HepG2 (cell line): Measurements from ENCODE around the gene MOCS2.

Experiments used
- RCOR2 ChIP-seq: IDR thresholded peaks from 2 replicates; pipeline ENCODE4 v1.6.1; 2016; ENCODE audit warnings: missing biosample characterization, missing genetic modification reagents
- SP1 ChIP-seq, 2 experiments: fragments of 450-650 bp in 1 of 2; sonication (generic) in 1 of 2; formaldehyde crosslinking in 1 of 2; IDR thresholded peaks; 2 replicates each; pipeline versions ENCODE4 v1.4.0 to v1.6.1; 2016 to 2020; ENCODE audit warnings: missing genetic modification reagents in 1 of 2
- YY1 ChIP-seq: IDR thresholded peaks from 2 replicates; pipeline ENCODE4 v1.6.1; 2011; ENCODE audit warnings: low read length, low read depth, moderate library complexity, mild to moderate bottlenecking; ENCODE audit not compliant: insufficient read depth, insufficient replicate concordance

- TF ChIP-seq RCOR2 (no peak), SP1 (IDR thresholded peaks at IDR 0.05) (no peak), SP1 (CRISPR knock-in tag; IDR thresholded peaks at IDR 0.05) (no peak), YY1 (no peak)
These were observed 508 bp downstream of the MOCS2 start for GRCh38 chr5:53109056-53109442.
